Measurements from ENCODE around the gene ING4. TPM values are rescaled to one million over a fixed set of nuclear protein-coding genes. Genes with fewer than 3 reads are reported as not detected.

The ING4 gene
- total and polyA plus RNA-seq, 7 experiments from 2014 or later, result 33.1 to 106 (median 92.8) TPM

DNA sequence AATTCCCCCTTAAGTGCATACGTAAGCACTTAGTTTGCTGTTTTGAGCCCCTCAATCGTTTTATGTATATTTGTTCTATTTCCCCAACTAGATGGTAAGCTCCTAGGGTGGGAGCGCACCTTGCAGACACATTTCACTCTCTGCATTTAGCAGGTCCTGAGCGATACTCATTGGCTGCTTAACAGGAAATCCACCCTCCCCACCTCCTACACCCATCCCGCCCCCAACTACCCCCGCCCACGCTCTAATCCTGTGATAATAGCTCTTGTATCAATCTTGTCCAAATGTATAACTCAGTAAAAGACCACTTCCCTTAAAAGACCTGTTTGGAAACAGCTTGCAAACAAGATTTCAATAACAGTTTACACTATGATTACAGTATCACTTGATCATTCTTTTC, 35.3 kb downstream of the ING4 start:
- no peaks in the 10 kb centered on the region for H3K9me3 Mint-ChIP-seq
- H3K36me3 ChIP-seq (ENCODE audit: control insufficient read depth in 2 of 3, insufficient read depth in 3 of 3, low read length in 3 of 3), result no peaks in the 10 kb centered on the region
- peak overlapping the region; percentile 81 to 98 (median 88) for H3K4me3 Mint-ChIP-seq
- no peaks in the 10 kb centered on the region for H3K27me3 Mint-ChIP-seq
- H3K4me1 Mint-ChIP-seq, result peaks cover 30 to 57% (median 45%) of the 10 kb centered on the region in 7 donors
- H3K4me3 ChIP-seq (ENCODE audit: low read length), result peak overlapping the region; percentile 66
- ChIA-PET CTCF (interaction anchor here (0.7 kb wide), 1 partner anchor 40 kb away, joined by 3 read pairs; no protein-coding TSS in a partner anchor), POLR2A (interaction anchor here (0.8 to 1.8 kb wide), 8 partner anchors 22 to 202 kb away, joined by 3 to 7 read pairs (median 4); partner anchors contain the start of genes CD4, COPS7A, NOP2 and ZNF384)
- no peaks in the 10 kb centered on the region for H3K9me3 ChIP-seq (ENCODE audit: control insufficient read depth in 2 of 3, low read length in 3 of 3)
- H3K27ac ChIP-seq (ENCODE audit: low read depth, low read length), result peak overlapping the region; percentile 71
- H3K27me3 ChIP-seq (ENCODE audit: control insufficient read depth in 2 of 2, insufficient read depth in 2 of 2, low read length in 2 of 2), result no peaks in the 10 kb centered on the region
- H3K4me1 ChIP-seq (ENCODE audit: control insufficient read depth in 2 of 2, insufficient read depth in 2 of 2, low read length in 2 of 2), result peaks cover 28 to 31% of the 10 kb centered on the region in 2 donors
- H3K27ac Mint-ChIP-seq, result peak overlapping the region; percentile 74 to 93 (median 88)
- DNase-seq (peak in 7 of 9 donors; percentile 50 to 73 (median 64)), ATAC-seq (peak; percentile 87)
- no peaks in the 10 kb centered on the region for H3K36me3 Mint-ChIP-seq
- intact Hi-C loops (cut with micrococcal nuclease), result loop anchor here (1.0 kb wide), 4 partner anchors 8 to 97 kb away; partner anchors contain the start of genes COPS7A (in 1 of the 2), ING4 (in 1 of the 2) and LPAR5 (in 1 of the 2)

DNA sequence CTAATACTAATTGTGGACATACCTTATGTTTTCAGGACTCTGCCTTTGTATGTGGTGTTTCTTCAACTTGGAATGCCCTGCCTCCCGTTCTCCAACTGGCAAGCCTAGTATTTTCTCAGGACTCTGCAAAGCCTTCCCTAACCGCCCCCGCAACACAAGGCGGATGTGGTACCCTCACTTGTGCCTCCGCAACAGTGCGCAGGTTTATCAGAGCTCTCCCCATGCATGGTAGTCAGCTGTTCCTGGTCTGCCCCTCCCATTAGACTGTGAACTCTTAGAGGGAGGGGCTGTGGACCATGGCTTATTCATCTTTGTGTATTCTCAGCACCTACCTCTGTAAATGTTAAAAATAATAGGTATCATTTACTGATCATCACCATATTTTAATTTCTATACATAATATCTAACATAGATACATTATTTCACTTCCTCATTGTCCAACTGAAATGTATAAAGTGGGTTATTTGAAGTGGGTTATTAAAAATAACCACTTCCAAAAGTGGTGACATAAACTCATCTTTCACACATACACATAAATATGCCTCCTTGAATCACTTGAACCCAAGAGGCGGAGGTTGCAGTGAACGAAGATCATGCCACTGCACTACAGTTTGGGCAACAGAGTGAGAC, 36.1 kb downstream of the ING4 start:
- POLR2A ChIA-PET, result interaction anchor here (0.6 to 1.8 kb wide), 8 partner anchors 27 to 203 kb away, joined by 3 to 7 read pairs (median 4); partner anchors contain the start of genes CD4, COPS7A, NOP2 and ZNF384
- Mint-ChIP-seq H3K4me3 (peak overlapping the region in 9 of 10 donors; percentile 81 to 98 (median 89)), H3K36me3 (no peaks in the 10 kb centered on the region), H3K27me3 (no peaks in the 10 kb centered on the region), H3K27ac (peak overlapping the region in 8 of 9 donors; percentile 27 to 93 (median 84)), H3K9me3 (no peaks in the 10 kb centered on the region), H3K4me1 (peaks cover 23 to 49% (median 36%) of the 10 kb centered on the region in 7 donors)
- ATAC-seq (peak; percentile 35), DNase-seq (no peak)
- intact Hi-C loops (cut with micrococcal nuclease), result loop anchor here (1.0 kb wide), 4 partner anchors 9 to 98 kb away; partner anchors contain the start of genes COPS7A (in 1 of the 2), ING4 (in 1 of the 2) and LPAR5 (in 1 of the 2)
- Histone ChIP-seq H3K27me3 (ENCODE audit: control insufficient read depth in 2 of 2, insufficient read depth in 2 of 2, low read length in 2 of 2) (no peaks in the 10 kb centered on the region), H3K36me3 (ENCODE audit: control insufficient read depth in 2 of 3, insufficient read depth in 3 of 3, low read length in 3 of 3) (no peaks in the 10 kb centered on the region), H3K4me1 (ENCODE audit: control insufficient read depth in 2 of 2, insufficient read depth in 2 of 2, low read length in 2 of 2) (peaks cover 20 to 22% of the 10 kb centered on the region in 2 donors), H3K27ac (ENCODE audit: low read depth, low read length) (peak overlapping the region; percentile 71), H3K4me3 (ENCODE audit: low read length) (peak overlapping the region; percentile 66), H3K9me3 (ENCODE audit: control insufficient read depth in 2 of 3, low read length in 3 of 3) (no peaks in the 10 kb centered on the region)
- CTCF ChIA-PET, result interaction anchor here (0.7 kb wide), 1 partner anchor 40 kb away, joined by 3 read pairs; no protein-coding TSS in a partner anchor

GRCh38 chr12:6620885-6621274, 42.0 kb downstream of the ING4 start:
- POLR2A ChIA-PET, result interaction anchor here (0.5 to 8.0 kb wide), 10 partner anchors 12 to 271 kb away, joined by 3 to 46 read pairs (median 4); partner anchors contain the start of genes ACRBP, LPAR5 and ZNF384

GRCh38 chr12:6620137-6620884, 42.6 kb downstream of the ING4 start:
- CTCF ChIA-PET, result interaction anchor here (0.5 to 3.1 kb wide), 11 partner anchors 10 to 272 kb away, joined by 3 to 18 read pairs (median 4); partner anchors contain the start of genes ACRBP and ZNF384
- POLR2A ChIA-PET, result interaction anchor here (0.6 to 8.0 kb wide), 10 partner anchors 12 to 520 kb away, joined by 3 to 46 read pairs (median 4); partner anchors contain the start of genes ACRBP, LPAR5 and ZNF384
- Histone ChIP-seq H3K27ac (ENCODE audit: low read depth, low read length) (peak overlapping the region; percentile 46), H3K9me3 (ENCODE audit: control insufficient read depth in 2 of 3, low read length in 3 of 3) (no peaks in the 10 kb centered on the region), H3K36me3 (ENCODE audit: control insufficient read depth in 2 of 3, insufficient read depth in 3 of 3, low read length in 3 of 3) (peaks cover 0 to 11% (median 7%) of the 10 kb centered on the region in 3 experiments), H3K27me3 (ENCODE audit: control insufficient read depth in 2 of 2, insufficient read depth in 2 of 2, low read length in 2 of 2) (no peaks in the 10 kb centered on the region), H3K4me3 (ENCODE audit: low read length) (no peak overlapping the region), H3K4me1 (ENCODE audit: control insufficient read depth in 2 of 2, insufficient read depth in 2 of 2, low read length in 2 of 2) (peaks cover 0 to 5% of the 10 kb centered on the region in 2 donors)
- DNase-seq (peak in 7 of 9 donors; percentile 49 to 63 (median 60)), ATAC-seq (peak; percentile 88)
- Mint-ChIP-seq H3K27me3 (no peaks in the 10 kb centered on the region), H3K9me3 (peaks cover 0 to 4% (median 0%) of the 10 kb centered on the region in 11 donors), H3K36me3 (peaks cover 0 to 10% (median 2%) of the 10 kb centered on the region in 5 donors), H3K4me3 (peak overlapping the region in 8 of 10 donors; percentile 40 to 83 (median 68)), H3K4me1 (peaks cover 0 to 42% (median 26%) of the 10 kb centered on the region in 7 donors), H3K27ac (peak overlapping the region in 6 of 9 donors; percentile 45 to 88 (median 84))
- intact Hi-C loops (cut with micrococcal nuclease), result loop anchor here in 1 of 2 donors (2.0 kb wide), 1 partner anchor 14 kb away; the partner anchor contains the start of gene CHD4

More at GRCh38 chr12:6620885-6621274, 42.0 kb downstream of the ING4 start:
- H3K9me3 ChIP-seq (ENCODE audit: control insufficient read depth in 2 of 3, low read length in 3 of 3), result no peaks in the 10 kb centered on the region
- Mint-ChIP-seq H3K36me3 (peaks cover 0 to 10% (median 2%) of the 10 kb centered on the region in 5 donors), H3K27ac (peak overlapping the region; percentile 17 to 92 (median 74)), H3K27me3 (no peaks in the 10 kb centered on the region), H3K4me1 (peaks cover 0 to 42% (median 26%) of the 10 kb centered on the region in 7 donors), H3K9me3 (peaks cover 0 to 4% (median 0%) of the 10 kb centered on the region in 11 donors), H3K4me3 (peak overlapping the region in 9 of 10 donors; percentile 17 to 83 (median 60))
- H3K27me3 ChIP-seq (ENCODE audit: control insufficient read depth in 2 of 2, insufficient read depth in 2 of 2, low read length in 2 of 2), result no peaks in the 10 kb centered on the region
- peaks cover 0 to 11% (median 7%) of the 10 kb centered on the region in 3 experiments for H3K36me3 ChIP-seq (ENCODE audit: control insufficient read depth in 2 of 3, insufficient read depth in 3 of 3, low read length in 3 of 3)
- H3K4me3 ChIP-seq (ENCODE audit: low read length), result no peak overlapping the region
- CTCF ChIA-PET, result interaction anchor here (0.5 to 3.1 kb wide), 11 partner anchors 9 to 273 kb away, joined by 3 to 18 read pairs (median 4); partner anchors contain the start of genes ACRBP, LPAR5, MLF2 and ZNF384
- DNase-seq, result no peak
- intact Hi-C loops (cut with micrococcal nuclease), result loop anchor here in 1 of 2 donors (2.0 kb wide), 1 partner anchor 14 kb away; the partner anchor contains the start of gene CHD4
- peaks cover 0 to 5% of the 10 kb centered on the region in 2 donors for H3K4me1 ChIP-seq (ENCODE audit: control insufficient read depth in 2 of 2, insufficient read depth in 2 of 2, low read length in 2 of 2)
- H3K27ac ChIP-seq (ENCODE audit: low read depth, low read length), result peak overlapping the region; percentile 46
- no peak for ATAC-seq

DNA sequence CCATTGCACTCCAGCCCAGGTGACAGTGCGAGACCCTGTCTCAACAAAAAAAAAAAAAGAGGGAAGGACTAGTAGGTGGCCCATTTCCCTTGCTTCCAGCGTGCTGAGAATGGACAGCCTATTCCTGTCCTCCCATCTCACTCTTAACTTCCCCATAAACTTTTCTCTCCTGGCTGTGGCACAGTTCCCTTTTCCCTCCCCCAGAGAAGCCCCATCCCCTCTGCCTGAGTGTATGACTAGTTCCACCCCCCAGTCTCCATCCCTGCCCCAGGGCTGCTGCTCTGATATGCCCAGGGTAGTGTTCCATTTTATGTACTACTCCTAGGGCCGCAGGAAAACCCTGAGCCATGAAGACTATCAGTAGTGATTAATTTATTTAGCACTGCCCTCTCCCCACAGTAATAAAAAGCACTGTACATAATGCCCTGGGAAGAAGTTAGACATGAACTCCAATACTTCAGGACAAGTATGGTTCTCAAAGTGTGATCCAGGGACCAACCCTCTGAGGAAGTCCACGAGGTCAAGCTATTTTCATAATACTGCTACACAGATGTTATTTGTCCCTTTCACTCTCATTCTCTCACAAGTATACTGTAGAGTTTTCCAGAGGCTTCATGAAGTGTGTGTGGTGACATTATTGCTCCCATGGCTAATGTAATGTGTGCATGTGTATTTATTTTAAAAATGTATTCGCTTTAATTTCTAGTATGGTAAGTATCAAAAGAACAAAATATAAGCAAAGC, 44.3 kb downstream of the ING4 start:
- peaks cover 0 to 10% (median 2%) of the 10 kb centered on the region in 5 donors for H3K36me3 Mint-ChIP-seq
- peaks cover 0 to 4% (median 0%) of the 10 kb centered on the region in 11 donors for H3K9me3 Mint-ChIP-seq
- peaks cover 0 to 5% of the 10 kb centered on the region in 2 donors for H3K4me1 ChIP-seq (ENCODE audit: control insufficient read depth in 2 of 2, insufficient read depth in 2 of 2, low read length in 2 of 2)
- no peak for DNase-seq
- peaks cover 6 to 48% (median 35%) of the 10 kb centered on the region in 7 donors for H3K4me1 Mint-ChIP-seq
- no peaks in the 10 kb centered on the region for H3K27me3 ChIP-seq (ENCODE audit: control insufficient read depth in 2 of 2, insufficient read depth in 2 of 2, low read length in 2 of 2)
- intact Hi-C loops (cut with micrococcal nuclease), result no loop called here
- peak overlapping the region in 7 of 9 donors; percentile 20 to 88 (median 71) for H3K27ac Mint-ChIP-seq
- no peak for ATAC-seq
- POLR2A ChIA-PET, result interaction anchor here (0.6 to 8.0 kb wide), 9 partner anchors 10 to 135 kb away, joined by 3 to 46 read pairs (median 3); partner anchors contain the start of gene LPAR5
- no peak overlapping the region for H3K4me3 ChIP-seq (ENCODE audit: low read length)
- peak overlapping the region in 4 of 10 donors; percentile 26 to 51 (median 32) for H3K4me3 Mint-ChIP-seq
- CTCF ChIA-PET, result interaction anchor here (0.5 to 2.9 kb wide), 9 partner anchors 13 to 206 kb away, joined by 3 to 18 read pairs (median 3); partner anchors contain the start of genes ACRBP and MLF2
- no peak overlapping the region for H3K27ac ChIP-seq (ENCODE audit: low read depth, low read length)
- H3K9me3 ChIP-seq (ENCODE audit: control insufficient read depth in 2 of 3, low read length in 3 of 3), result no peaks in the 10 kb centered on the region
- H3K36me3 ChIP-seq (ENCODE audit: control insufficient read depth in 2 of 3, insufficient read depth in 3 of 3, low read length in 3 of 3), result peaks cover 0 to 11% (median 7%) of the 10 kb centered on the region in 3 experiments
- no peaks in the 10 kb centered on the region for H3K27me3 Mint-ChIP-seq

All from naive thymus-derived CD4-positive, alpha-beta T cell (primary cell).